K562 (cell line): ENCODE data around the gene IL12RB1. TPM values are rescaled to one million over a fixed set of nuclear protein-coding genes. Genes with fewer than 3 reads are reported as not detected.

Source experiments
- CBX8 ChIP-seq: fragments of 200-600 bp; sonication (generic); IDR thresholded peaks from 2 replicates; pipeline ENCODE4 v1.6.1; 2012; ENCODE audit warnings: borderline replicate concordance, mixed run types, low read depth, mild to moderate bottlenecking, moderate library complexity, mixed read lengths, low read length, control low read depth, inconsistent platforms; ENCODE audit not compliant: poor library complexity, severe bottlenecking; ENCODE audit errors: extremely low read depth
- CTCF ChIP-seq, 3 experiments: IDR thresholded peaks in 2 of 3; conservative IDR thresholded peaks in 1 of 3; 2 replicates each; pipeline ENCODE4 v1.5.1; 2011 to 2012; ENCODE audit warnings: low read length in 3 of 3, mild to moderate bottlenecking in 3 of 3, control low read depth in 2 of 3, improper control_type of control experiment in 1 of 3, inconsistent platforms in 1 of 3, low read depth in 1 of 3, mixed read lengths in 1 of 3, moderate library complexity in 1 of 3; ENCODE audit not compliant: insufficient read depth in 2 of 3
- HDAC2 ChIP-seq: fragments of 450-650 bp; IDR thresholded peaks from 2 replicates; pipeline ENCODE4 v1.6.1; 2016; ENCODE audit warnings: mild to moderate bottlenecking
- NCOA1 ChIP-seq: fragments of 450-650 bp; IDR thresholded peaks from 2 replicates; pipeline ENCODE4 v1.6.1; 2016; ENCODE audit warnings: low read depth
- NUFIP1 ChIP-seq: fragments of 450-650 bp; IDR thresholded peaks from 2 replicates; pipeline ENCODE4 v1.6.1; 2018; ENCODE audit not compliant: partially characterized antibody
- SAP30 ChIP-seq: fragments of 200-600 bp; sonication (generic); IDR thresholded peaks from 2 replicates; pipeline ENCODE4 v1.6.1; 2012; ENCODE audit warnings: borderline replicate concordance, low read depth, mild to moderate bottlenecking, moderate library complexity, low read length, control low read depth, inconsistent platforms; ENCODE audit not compliant: insufficient read depth, poor library complexity, severe bottlenecking
- TAL1 ChIP-seq: fragments of 450-650 bp; IDR thresholded peaks from 2 replicates; pipeline ENCODE4 v1.6.1; 2016; ENCODE audit warnings: mild to moderate bottlenecking
- TSC22D4 ChIP-seq: fragments of 450-650 bp; IDR thresholded peaks from 2 replicates; pipeline ENCODE4 v1.6.1; 2016; ENCODE audit warnings: missing genetic modification characterization, missing biosample characterization, control low read depth
- ZBTB7A ChIP-seq: IDR thresholded peaks from 2 replicates; pipeline ENCODE4 v1.6.1; 2011; ENCODE audit warnings: low read depth, mild to moderate bottlenecking, low read length, moderate library complexity, borderline replicate concordance; ENCODE audit not compliant: control insufficient read depth
- polyA plus RNA-seq, 8 experiments: library from polyadenylated mRNA; depleted of rRNA in 4 of 8; stranded (reverse) in 5 of 8; unstranded in 3 of 8; fragments of >200 nt; fragmentation: Nextera tagmentation in 2 of 8; fragmentation: Illumina TruSeq in 1 of 8; extraction: Ambion mirVana in 2 of 8; extraction: Trizol in 1 of 8; gene quantifications; 2 replicates each; pipeline versions ENCODE4 v1.2.1 to v1.2.3, GENCODE V29; 2011 to 2014; ENCODE audit warnings: inconsistent platforms in 1 of 8, missing spikeins in 1 of 8
- total RNA-seq, 7 experiments: library from RNA; depleted of rRNA in 6 of 7; stranded (reverse); fragments of >200 nt in 6 of 7; fragmentation: Illumina TruSeq in 2 of 7; extraction: Trizol in 2 of 7; gene quantifications; 2 replicates each; pipeline versions ENCODE4 v1.2.1 to v1.2.3, GENCODE V29; 2011 to 2021; ENCODE audit warnings: low replicate concordance in 1 of 7
- TF ChIP-seq, protein P1 (sequence below): fragments of 250-450 bp; sonication (Bioruptor Pico); IDR thresholded peaks from 2 replicates; pipeline ENCODE4 v1.8.0; 2021; ENCODE audit warnings: moderate library complexity, mild to moderate bottlenecking, inconsistent platforms
- TF ChIP-seq, protein P2 (sequence below): fragments of 450-650 bp; formaldehyde crosslinking; IDR thresholded peaks from 2 replicates; pipeline ENCODE4 v1.4.0; 2020; ENCODE audit warnings: mild to moderate bottlenecking, moderate library complexity

The IL12RB1 gene
- total and polyA plus RNA-seq, 9 of the 15 experiments (the other 6 are each of a cell fraction or from before 2014, with no cell fraction given), result 0.04 to 0.07 (median 0.06) TPM; not detected in 5

- TF ChIP-seq, protein P1, sequence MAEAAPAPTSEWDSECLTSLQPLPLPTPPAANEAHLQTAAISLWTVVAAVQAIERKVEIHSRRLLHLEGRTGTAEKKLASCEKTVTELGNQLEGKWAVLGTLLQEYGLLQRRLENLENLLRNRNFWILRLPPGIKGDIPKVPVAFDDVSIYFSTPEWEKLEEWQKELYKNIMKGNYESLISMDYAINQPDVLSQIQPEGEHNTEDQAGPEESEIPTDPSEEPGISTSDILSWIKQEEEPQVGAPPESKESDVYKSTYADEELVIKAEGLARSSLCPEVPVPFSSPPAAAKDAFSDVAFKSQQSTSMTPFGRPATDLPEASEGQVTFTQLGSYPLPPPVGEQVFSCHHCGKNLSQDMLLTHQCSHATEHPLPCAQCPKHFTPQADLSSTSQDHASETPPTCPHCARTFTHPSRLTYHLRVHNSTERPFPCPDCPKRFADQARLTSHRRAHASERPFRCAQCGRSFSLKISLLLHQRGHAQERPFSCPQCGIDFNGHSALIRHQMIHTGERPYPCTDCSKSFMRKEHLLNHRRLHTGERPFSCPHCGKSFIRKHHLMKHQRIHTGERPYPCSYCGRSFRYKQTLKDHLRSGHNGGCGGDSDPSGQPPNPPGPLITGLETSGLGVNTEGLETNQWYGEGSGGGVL (CRISPR knock-in tag), result no peak
- TF ChIP-seq, protein P2, sequence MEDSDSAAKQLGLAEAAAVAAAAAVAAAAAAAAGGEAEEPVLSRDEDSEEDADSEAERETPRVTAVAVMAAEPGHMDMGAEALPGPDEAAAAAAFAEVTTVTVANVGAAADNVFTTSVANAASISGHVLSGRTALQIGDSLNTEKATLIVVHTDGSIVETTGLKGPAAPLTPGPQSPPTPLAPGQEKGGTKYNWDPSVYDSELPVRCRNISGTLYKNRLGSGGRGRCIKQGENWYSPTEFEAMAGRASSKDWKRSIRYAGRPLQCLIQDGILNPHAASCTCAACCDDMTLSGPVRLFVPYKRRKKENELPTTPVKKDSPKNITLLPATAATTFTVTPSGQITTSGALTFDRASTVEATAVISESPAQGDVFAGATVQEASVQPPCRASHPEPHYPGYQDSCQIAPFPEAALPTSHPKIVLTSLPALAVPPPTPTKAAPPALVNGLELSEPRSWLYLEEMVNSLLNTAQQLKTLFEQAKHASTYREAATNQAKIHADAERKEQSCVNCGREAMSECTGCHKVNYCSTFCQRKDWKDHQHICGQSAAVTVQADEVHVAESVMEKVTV (CRISPR knock-in tag), result peak; percentile 44; the same call in 1 of the 2 replicates
- TF ChIP-seq TSC22D4 (tag) (no peak), CBX8 (no peak), TAL1 (peak; percentile 4; the same call in 1 of the 2 replicates), NUFIP1 (no peak), SAP30 (no peak), CTCF (IDR thresholded peaks at IDR 0.05 in 2 of 3, conservative IDR thresholded peaks at IDR 0.05 in 1 of 3; ENCODE audit: insufficient read depth in 2 of 3, low read depth in 1 of 3, low read length in 3 of 3) (peak; percentile 95 to 96 (median 95)), HDAC2 (no peak), ZBTB7A (peak; percentile 26; the same call in 1 of the 2 replicates), NCOA1 (no peak)
These were observed 26.3 kb upstream of the IL12RB1 start (continued) for GRCh38 chr19:18112989-18113478.
